ENCODE measurements around the gene PTK7.

DNA sequence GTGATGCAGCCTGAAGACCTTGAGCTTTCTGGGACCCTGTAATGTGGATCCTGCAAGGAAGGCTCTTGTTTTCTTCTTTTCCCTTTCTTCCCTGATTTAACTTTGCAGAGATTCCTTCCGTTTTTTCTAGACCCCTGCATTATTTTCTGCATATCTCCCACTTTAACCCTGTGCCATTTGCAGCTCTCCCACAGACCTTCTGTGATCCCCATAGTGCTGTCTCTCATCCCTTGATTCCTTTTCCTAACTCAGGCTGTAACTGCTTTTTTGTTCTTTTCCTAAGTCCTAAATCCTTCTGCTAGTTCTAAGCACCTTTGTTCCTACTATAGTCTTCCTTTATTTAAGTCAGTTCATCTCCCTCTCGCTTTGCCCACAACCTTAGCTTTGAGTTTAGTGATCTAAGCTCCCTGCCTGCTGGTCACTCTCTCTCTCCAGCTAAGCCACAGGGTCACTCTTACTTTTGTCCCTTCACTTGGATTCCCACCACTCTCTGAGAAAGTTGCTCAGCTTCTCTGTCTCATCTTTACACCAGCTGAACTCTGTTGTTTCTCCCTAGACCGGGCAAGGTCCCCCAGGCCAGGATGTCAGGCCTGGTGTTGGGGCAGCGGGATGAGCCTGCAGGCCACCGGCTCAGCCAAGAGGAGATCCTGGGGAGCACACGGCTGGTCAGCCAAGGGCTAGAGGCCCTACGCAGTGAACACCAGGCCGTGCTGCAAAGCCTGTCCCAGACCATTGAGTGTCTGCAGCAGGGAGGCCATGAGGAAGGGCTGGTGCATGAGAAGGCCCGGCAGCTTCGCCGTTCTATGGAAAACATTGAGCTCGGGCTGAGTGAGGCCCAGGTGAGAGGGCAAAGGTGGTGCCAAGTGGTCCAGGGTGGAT, 15.1 kb upstream of the PTK7 start:
- TF ChIP-seq, protein P1, sequence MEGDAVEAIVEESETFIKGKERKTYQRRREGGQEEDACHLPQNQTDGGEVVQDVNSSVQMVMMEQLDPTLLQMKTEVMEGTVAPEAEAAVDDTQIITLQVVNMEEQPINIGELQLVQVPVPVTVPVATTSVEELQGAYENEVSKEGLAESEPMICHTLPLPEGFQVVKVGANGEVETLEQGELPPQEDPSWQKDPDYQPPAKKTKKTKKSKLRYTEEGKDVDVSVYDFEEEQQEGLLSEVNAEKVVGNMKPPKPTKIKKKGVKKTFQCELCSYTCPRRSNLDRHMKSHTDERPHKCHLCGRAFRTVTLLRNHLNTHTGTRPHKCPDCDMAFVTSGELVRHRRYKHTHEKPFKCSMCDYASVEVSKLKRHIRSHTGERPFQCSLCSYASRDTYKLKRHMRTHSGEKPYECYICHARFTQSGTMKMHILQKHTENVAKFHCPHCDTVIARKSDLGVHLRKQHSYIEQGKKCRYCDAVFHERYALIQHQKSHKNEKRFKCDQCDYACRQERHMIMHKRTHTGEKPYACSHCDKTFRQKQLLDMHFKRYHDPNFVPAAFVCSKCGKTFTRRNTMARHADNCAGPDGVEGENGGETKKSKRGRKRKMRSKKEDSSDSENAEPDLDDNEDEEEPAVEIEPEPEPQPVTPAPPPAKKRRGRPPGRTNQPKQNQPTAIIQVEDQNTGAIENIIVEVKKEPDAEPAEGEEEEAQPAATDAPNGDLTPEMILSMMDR (IDR thresholded peaks at IDR 0.05), result no peak
- TF ChIP-seq RELA (CRISPR knock-in tag; IDR thresholded peaks at IDR 0.05; ENCODE audit: borderline replicate concordance) (no peak), TP53 (CRISPR knock-in tag; IDR thresholded peaks at IDR 0.05) (no peak), ZNF138 (CRISPR knock-in tag; conservative IDR thresholded peaks at IDR 0.05) (no peak), SMAD3 (CRISPR knock-in tag; IDR thresholded peaks at IDR 0.05; ENCODE audit: borderline replicate concordance) (no peak)
- TF ChIP-seq, protein P2, sequence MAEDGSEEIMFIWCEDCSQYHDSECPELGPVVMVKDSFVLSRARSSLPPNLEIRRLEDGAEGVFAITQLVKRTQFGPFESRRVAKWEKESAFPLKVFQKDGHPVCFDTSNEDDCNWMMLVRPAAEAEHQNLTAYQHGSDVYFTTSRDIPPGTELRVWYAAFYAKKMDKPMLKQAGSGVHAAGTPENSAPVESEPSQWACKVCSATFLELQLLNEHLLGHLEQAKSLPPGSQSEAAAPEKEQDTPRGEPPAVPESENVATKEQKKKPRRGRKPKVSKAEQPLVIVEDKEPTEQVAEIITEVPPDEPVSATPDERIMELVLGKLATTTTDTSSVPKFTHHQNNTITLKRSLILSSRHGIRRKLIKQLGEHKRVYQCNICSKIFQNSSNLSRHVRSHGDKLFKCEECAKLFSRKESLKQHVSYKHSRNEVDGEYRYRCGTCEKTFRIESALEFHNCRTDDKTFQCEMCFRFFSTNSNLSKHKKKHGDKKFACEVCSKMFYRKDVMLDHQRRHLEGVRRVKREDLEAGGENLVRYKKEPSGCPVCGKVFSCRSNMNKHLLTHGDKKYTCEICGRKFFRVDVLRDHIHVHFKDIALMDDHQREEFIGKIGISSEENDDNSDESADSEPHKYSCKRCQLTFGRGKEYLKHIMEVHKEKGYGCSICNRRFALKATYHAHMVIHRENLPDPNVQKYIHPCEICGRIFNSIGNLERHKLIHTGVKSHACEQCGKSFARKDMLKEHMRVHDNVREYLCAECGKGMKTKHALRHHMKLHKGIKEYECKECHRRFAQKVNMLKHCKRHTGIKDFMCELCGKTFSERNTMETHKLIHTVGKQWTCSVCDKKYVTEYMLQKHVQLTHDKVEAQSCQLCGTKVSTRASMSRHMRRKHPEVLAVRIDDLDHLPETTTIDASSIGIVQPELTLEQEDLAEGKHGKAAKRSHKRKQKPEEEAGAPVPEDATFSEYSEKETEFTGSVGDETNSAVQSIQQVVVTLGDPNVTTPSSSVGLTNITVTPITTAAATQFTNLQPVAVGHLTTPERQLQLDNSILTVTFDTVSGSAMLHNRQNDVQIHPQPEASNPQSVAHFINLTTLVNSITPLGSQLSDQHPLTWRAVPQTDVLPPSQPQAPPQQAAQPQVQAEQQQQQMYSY (CRISPR knock-in tag; IDR thresholded peaks at IDR 0.05), result no peak
- TF ChIP-seq, protein P3, sequence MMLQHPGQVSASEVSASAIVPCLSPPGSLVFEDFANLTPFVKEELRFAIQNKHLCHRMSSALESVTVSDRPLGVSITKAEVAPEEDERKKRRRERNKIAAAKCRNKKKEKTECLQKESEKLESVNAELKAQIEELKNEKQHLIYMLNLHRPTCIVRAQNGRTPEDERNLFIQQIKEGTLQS (CRISPR knock-in tag; conservative IDR thresholded peaks at IDR 0.05), result no peak

All from WTC11 (cell line).